HG02588 (cell line): ENCODE data around the gene NKD2.
"Not testable (repeated sequence)": the region's sequence is repeated elsewhere in the genome, so short reads cannot be mapped to it uniquely, and the experiment has no call there.

Experiments used
- ATAC-seq: cut with Tn5 transposase; IDR thresholded peaks from one replicate; pipeline ENCODE4 v1.9.1; 2021; ENCODE audit warnings: mild to moderate bottlenecking, moderate library complexity; ENCODE audit not compliant: unreplicated experiment

NKD2 gene

GRCh38 chr5:1012313-1012841 lies 3.8 kb downstream of the NKD2 start:
- ATAC-seq = no peak

DNA sequence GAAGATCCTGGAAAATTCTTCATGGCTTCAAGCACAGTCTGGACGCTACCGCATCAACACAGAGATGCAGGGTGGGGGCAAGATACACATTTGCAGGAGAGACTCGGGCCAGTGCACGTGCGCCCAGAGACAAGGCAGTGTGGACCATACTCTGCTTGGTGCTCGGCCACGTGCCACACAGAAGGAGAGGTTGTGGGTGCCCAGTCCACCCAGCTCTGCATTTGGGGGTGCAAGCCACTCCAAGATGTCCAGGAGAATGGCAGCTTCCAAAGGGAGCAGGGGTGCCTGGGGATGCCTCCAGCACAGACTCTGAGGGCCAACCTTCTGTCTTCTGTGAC lies 4.3 kb downstream of the NKD2 start:
- ATAC-seq = no peak

- ATAC-seq = no peak
Measured at GRCh38 chr5:1013238-1013947, 4.8 kb downstream of the NKD2 start.

GRCh38 chr5:1013948-1014301 lies 5.3 kb downstream of the NKD2 start:
- no peak for ATAC-seq

- ATAC-seq = no peak
Measured at GRCh38 chr5:1014346-1014745, 5.7 kb downstream of the NKD2 start.

DNA sequence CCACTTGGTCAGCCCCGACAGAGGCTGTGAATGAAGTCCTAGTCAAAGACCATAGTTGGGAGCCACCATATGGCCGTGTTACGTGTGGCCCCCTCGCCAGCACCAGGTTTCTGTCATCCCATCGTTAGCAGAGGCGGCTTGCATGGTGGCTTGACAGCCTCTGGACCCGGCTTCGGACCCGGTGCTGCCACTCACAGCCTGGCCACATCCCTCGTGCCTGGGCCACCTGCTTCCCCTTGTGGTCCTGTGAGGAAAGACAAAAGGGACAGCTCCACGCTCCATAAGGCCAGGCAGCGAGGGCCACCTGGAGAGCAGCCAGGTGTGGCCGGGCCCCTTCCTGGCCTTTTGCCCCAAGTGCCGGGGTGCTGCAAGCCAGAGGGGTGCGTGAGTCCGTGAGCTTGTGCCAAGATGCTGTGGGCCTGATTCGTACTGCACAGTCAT lies 6.2 kb downstream of the NKD2 start:
- no peak for ATAC-seq

DNA sequence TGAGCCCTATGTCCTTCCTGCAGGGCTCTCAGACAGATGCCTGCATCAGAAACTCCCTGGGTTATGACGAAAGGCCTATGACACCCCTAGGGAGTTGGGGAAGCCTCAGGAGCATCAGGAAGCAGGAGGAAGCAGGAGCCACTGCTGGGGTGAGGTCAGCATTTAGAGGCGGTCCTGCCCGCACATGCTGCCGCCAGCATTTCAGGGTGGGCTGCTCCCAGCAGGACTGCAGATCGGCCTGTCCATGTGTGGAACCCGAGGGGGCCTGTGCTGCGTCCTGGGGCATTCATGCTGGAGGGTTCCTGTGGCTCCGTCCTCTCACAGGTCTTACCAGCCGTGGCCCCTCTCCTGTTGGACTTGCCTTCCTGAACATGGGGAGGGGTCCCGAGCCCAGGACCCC lies 6.9 kb downstream of the NKD2 start:
- no peak for ATAC-seq

DNA sequence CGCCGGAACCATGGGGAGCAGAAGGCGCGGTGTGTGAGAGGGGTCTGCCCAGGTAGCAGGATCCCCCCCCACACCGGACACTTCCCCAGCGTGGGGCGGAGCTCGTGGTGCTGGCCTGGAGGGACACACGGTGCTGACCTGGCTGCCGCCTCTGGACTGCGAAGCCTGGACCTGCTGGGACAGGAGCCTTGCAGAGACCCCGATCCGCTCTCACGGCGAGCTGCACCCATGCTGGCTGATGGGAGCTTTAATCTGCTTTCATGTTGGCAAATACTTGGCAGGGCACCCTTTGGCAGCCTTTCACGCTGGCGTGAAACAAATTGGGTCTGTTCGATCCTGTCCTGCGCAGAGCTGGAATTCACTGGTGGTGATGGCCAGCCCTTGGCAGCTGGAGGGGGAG lies 7.4 kb downstream of the NKD2 start:
- no peak for ATAC-seq

- ATAC-seq = no peak
Measured at GRCh38 chr5:1016476-1016875, 7.9 kb downstream of the NKD2 start.

GRCh38 chr5:1017056-1017455 lies 8.5 kb downstream of the NKD2 start:
- no peak for ATAC-seq

GRCh38 chr5:1017691-1018455 lies 9.3 kb downstream of the NKD2 start:
- no peak for ATAC-seq

DNA sequence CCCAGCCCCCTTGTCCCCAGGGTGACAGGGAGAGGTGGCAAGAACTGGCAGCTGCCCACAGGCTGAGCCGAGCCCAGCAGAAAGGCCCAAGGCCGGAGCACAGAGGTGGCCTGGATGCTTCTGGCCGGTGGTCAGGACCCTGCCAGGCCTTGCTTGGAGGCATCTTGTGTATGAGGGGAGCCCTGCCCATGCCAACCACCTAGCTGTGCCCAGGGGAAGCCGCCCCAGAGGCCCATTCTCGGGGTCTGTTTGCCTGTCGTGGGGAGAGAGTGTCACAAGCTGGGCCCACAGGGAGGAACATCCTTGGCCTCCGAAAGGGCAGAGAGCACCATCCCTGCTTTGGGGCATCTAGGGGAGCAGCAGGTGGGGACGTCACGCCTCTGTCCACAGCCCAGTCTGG lies 10.0 kb downstream of the NKD2 start:
- ATAC-seq = no peak

DNA sequence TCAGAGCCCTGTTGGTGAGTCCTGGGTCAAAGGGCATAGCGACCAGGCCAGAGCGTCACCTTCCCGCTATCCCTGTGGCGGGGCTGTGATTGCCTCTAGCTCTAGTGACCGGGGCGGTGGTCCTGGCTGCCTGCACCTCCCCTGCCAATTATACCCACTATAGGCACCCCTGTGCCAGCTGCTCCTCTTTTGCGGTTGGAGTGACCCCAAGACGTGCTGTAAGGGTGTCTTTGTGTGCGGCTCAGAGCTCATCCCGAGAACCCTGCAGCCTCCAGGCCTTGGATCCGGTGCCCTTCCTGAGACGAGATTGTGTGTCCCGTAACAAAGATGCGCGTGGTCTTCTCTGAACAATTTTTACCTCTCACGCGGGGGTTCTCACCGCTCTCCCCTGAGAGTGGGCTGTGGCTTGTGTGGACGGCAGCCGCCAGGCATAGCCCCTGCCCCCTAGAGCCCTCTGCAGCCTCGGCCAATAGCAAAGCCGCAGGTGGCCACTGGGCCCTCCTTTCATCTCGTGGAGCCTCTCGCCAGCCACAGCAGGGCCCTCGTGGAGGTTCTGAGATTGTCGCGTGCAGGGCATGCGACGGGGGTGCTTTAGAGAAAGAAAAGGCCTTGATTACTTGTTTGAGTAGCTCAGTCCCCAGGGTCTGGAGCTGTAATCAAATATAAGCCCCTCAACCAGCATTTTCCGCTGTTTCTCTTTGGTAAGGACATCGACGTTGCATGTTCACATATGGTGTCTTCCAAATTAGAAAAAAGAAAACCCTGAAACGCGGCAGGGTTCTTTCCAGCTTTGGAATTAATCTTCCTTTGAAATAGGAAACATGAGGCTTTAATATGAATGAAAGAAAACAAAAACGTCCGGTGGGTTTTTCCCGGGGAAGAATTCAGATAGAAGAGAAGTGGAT lies 10.7 kb downstream of the NKD2 start:
- no peak for ATAC-seq

- ATAC-seq = no peak
Measured at GRCh38 chr5:1020452-1020961, 11.9 kb downstream of the NKD2 start.

GRCh38 chr5:1021136-1021968 lies 12.8 kb downstream of the NKD2 start:
- ATAC-seq = no peak

DNA sequence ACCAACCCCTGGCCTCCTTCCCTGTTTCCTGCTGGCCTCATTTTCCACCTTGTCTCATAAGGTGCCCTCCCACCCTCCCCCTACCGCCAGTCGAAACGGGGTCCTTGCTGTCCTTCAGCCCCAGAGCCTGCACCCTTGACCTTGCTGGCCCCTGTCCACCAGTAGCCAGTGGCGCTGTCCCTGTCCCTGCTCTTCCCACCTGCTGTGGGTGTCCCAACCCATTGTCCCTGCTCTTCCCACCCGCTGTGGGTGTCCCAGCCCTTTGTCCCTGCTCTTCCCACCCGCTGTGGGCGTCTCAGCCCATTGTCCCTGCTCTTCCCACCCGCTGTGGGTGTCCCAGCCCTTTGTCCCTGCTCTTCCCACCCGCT lies 13.4 kb downstream of the NKD2 start:
- ATAC-seq = not testable (repeated sequence)

DNA sequence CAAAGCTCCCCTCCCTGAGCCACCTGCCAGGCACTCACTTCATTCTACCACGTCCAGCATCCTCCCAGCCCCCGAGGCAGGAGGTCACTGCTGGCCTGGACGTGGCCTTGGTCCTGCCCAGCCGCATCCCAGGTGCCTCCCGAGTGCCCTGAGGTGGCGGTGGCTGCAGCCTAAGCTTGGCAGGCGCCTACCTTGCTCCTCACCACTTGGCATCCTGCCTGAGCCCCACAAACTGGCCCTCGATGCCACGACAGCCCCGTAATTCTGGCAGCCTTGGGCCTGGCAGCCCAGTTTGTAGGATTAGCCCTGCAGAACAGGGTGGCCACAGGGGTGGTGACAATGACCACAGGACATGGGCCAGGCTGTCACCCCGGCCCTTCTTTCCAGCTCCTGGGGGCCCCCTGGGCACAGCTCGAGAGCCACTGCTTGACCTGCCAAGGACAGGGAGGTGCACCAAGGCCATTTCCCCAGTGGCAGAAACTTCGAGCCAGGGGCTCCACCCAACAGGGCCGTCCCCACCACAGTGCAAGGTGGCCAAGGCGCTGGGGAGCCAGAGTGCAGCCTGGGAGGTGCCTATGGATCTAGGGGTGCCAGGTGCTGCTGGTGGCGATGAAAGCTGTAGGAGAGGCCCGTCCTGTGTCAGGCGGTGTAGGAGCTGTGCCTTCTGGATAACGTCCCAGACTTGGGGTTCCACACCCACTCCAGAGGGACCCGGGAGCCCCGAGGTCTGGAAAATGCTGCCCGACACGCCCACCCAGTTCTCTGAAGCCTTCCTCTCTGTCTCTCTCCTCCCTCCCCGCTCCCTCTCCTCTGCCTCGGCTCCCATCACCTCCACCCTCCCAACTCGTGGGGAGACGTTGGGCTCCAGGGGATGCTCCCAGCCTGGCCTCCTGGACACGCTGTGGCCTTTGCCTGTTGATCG lies 18.4 kb downstream of the NKD2 start:
- no peak for ATAC-seq

GRCh38 chr5:1027631-1028441 lies 19.2 kb downstream of the NKD2 start:
- ATAC-seq = no peak
